ENCODE results near the gene IGLON5.

Gene IGLON5

DNA sequence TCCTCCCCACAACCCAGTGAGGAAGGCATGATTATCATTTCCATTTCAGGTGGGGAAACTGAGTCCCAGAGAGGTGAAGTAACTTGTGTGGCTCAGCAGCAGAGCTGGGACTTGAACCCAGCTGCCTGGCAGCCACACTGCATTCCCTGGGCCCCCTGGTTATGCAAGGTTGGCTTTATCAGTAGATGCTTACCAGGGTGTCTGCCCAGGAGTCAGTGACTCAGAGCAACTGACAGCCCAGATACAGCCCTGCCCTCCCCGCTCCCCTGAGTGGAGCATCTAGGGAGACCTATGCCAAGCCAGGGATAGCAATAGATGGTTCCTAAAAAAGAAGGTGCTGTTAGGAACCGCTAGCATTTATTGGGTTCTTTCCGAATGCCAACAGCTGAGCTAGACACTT, 5.9 kb downstream of the IGLON5 start:
- DNase-seq (ENCODE audit: low read depth in 3 of 3, low spot score in 1 of 3): no peak

DNA sequence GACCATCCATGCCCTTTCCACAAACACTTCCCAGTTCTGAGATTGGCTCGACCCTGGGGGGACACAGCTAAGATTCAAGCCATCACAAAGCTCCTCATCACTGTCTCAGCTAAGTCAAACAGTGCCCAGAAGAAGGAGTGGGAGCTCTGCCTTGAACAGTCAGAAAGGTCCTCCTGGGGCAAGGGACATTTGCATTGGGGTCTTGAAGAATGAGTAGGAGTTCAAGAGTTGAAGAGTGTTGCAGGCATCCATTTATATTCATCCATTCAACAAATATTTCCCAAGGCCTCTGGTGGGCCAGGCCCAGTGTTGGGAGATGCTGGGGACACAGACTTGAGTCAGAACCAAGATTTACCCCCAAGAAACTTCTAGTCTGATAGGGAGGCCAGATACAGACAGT, 6.5 kb downstream of the IGLON5 start:
- no peak for DNase-seq (ENCODE audit: low read depth in 3 of 3, low spot score in 1 of 3)

DNA sequence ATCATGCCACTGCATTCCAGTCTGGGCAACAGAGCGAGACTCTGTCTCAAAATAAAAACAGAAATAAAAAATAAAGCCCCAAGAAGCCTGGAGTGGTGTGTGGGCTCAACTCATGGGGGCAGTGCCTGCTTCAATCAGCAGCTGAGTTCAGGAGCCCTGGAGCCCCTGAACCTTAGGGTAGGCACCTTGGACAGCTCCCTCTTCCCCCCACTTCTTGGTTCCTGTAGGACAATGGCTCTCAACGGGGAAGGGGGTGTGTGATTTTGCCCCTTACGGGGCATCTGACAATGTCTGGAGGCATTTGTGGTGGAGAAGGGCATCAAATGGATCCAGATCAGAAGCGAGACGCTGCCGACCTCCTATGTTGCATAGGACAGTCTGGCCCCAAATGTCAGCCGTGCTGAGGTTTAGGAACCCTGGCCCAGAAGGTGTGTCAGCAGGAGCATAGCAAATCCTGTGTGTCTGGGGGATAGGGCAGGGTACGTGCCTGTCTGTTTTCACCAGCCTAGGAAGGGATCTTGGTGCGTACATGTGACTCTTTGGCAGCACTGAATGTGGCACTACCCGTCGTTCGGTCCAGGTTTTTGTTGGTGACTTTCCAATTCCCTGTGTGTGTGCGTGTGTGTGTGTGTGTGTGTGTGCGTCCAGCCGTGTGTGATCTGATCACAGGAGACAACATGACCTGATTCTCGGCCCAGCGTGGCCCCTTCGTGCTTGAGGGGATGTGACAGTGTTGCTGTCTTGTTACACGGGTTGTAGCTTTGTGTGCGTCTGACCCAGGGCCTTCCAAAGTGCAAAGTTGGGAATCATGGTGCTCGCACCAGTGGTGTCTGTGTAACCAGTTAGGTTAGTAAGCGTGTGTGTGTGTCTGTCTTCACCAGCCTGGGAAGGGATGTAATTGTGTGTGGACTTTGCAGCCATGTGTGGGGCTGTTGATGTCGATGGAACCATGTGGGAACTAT, 7.5 kb downstream of the IGLON5 start:
- no peak for DNase-seq (ENCODE audit: low read depth in 3 of 3, low spot score in 1 of 3)

DNA sequence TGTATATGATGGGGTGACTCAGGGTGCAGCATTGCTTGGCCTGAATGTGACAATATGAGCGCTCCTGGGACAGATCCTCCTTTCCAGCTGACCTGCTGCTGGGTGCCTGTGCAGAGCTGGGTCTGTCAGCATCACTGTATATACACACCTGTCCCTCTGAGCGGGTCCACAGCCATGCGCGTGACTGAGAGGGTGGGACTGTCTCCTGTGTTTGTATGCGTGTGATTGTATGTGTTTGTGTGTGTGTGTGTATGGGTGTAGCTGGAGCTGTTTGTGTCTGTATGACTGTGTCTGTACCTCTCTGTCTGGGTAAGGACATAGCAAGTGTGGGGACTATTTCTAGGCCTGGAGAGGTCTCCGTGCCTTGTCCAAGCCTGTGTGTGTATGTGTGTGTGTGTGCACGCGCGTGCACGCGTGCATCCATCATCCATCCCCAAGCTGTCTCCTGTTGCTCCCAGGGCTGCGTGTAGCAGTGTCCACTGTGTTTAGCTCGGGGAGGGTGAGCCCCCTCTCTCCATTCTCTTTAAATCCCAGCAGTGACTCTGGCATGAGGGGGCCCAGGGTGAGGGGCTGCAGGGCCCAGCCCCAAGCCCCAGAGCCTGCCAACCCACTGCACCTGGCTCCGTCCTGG, 8.3 kb downstream of the IGLON5 start:
- no peak for DNase-seq (ENCODE audit: low read depth in 3 of 3, low spot score in 1 of 3)

DNA sequence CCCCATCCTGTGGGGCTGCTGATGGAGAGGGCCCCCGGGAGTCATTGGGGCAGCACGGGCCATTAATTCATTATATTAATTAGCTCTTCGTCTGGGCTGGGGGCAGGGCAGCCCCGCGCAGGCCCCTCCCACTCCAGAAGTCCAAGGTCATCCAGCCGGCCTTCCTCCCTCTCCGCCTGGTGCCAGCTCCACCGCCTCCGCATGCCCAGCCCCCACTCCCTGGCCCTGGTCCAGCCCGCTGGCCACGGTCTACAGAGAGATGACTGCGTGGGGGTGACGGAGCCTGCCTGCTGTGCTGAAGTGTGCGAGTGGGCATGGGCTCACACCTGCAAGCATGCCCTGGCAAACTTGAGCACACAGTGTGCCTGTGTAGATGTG, 8.8 kb downstream of the IGLON5 start:
- no peak for DNase-seq (ENCODE audit: low read depth in 3 of 3, low spot score in 1 of 3)

DNA sequence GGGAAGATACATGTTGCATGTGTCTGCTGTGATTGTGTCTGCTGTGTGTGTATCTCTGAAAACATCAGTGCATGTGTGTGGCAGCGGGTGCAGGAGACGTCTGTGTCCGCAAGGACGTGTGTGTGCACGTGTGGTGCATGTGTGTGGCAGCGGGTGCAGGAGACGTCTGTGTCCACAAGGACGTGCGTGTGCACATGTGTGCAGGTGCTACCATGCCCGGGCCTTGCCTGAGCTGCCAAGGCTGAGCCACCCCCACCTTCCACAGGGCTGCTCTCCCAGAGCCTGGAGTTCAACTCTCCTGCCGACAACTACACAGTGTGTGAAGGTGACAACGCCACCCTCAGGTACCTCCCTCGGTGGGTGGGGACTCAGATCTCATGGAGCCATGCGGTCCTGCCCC, 10.4 kb downstream of the IGLON5 start:
- DNase-seq (ENCODE audit: low read depth in 3 of 3, low spot score in 1 of 3): no peak

DNA sequence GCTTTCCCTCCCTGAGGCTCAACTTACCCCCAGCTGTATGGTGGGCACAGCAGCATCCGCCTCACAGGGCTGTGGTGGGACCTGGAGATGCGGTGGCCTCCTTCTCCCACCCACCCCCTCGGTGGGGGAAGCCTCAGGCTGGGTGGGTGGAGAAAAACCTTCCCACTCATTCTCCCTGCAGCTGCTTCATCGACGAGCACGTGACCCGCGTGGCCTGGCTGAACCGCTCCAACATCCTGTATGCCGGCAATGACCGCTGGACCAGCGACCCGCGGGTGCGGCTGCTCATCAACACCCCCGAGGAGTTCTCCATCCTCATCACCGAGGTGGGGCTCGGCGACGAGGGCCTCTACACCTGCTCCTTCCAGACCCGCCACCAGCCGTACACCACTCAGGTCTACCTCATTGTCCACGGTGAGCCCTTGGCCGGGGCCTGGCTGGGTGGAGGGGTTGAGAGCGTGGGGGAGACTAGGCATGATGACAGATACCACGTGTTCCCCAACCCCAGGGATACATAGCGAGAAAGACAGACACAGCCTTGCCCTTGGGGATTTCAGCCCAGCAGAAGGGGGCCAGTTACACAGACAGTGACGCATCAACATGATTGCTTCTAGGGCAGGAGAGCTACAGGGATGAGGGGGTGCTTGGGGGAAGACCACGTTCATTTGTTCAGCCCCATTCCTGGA, 12.2 kb downstream of the IGLON5 start:
- no peak for DNase-seq (ENCODE audit: low read depth in 3 of 3, low spot score in 1 of 3)

DNA sequence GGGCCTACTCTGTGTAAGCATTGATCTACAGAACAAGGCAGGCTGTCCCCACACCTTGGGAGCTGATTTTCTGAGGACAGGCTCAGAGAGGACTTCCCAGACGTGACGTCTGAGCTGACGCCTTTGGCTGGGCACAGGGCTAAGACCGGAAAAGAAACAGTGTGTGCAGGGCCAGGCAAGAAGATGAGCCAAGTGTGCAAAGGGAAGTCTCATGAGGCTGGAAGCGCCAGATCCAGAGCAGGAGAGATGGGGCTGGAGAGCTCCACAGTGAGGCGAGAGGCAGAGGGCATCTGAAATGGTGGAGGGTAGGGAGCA, 12.7 kb downstream of the IGLON5 start:
- no peak for DNase-seq (ENCODE audit: low read depth in 3 of 3, low spot score in 1 of 3)

DNA sequence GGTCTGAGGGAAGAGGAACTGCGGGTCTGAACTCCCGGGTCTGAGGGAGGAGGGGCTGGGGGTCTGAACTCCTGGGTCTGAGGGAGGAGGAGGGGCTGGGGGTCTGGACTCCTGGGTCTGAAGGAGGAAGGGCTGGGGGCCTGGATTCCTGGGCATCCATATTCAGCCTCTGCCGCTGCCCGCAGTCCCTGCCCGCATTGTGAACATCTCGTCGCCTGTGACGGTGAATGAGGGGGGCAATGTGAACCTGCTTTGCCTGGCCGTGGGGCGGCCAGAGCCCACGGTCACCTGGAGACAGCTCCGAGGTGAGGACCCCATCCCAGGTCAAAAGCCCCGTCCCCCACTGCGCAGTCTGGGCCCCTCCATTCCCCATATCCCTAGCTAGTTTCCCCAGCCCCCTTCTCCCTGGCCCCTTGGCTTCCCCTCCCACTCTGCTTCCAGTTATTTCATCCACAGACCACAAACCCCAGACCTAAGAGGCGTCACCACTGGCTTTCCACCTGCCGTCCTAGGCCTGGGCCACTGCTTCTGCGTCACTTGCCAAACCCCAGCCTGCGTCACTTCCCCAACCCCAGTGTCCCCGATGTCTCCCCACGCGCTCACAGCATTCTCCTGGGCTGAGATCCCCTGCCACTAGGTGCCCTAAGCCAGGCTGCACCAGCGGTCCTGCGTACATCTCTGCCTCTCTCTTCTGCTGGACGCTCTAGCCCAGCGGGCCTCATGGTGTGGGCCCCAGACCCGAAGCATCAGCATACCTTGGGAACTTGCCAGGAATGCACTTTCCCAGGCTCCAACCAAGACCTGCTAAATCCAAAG, 13.9 kb downstream of the IGLON5 start:
- DNase-seq (ENCODE audit: low read depth in 3 of 3, low spot score in 1 of 3): no peak

DNA sequence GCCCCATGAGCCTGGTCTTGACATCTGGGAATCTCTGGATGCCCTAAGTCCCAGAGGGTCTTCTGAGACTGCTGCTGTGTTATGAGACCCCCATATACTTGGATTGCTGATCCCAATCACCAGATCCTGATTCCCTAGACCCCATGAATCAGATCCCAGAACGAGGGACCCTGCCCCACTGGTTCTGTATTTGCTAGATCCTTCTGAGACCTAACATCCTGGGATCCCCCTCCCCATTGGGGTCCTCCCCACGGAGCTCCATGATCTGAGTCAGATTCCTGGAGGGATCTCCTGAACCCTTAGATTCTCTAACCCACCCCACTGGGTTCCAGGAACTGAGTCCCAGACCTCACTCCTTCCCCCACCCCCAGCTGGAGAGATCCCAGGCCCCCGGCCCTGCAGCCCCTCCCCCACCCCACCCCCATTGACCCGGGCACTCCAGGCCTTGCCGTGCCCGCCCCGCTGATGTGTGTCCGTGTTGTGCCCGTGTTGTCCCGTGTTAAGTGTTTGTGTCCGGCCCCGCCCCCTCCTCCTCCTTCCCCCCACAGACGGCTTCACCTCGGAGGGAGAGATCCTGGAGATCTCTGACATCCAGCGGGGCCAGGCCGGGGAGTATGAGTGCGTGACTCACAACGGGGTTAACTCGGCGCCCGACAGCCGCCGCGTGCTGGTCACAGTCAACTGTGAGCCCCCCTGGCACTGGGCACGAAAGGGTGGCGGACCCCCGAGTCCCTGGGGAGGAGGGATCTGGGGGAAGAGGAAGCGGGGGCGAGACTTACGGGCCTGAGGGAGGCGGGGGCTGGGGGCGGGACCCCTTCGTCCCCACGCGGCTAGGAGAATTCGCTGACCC, 15.0 kb downstream of the IGLON5 start:
- no peak for DNase-seq (ENCODE audit: low read depth in 3 of 3, low spot score in 1 of 3)

DNA sequence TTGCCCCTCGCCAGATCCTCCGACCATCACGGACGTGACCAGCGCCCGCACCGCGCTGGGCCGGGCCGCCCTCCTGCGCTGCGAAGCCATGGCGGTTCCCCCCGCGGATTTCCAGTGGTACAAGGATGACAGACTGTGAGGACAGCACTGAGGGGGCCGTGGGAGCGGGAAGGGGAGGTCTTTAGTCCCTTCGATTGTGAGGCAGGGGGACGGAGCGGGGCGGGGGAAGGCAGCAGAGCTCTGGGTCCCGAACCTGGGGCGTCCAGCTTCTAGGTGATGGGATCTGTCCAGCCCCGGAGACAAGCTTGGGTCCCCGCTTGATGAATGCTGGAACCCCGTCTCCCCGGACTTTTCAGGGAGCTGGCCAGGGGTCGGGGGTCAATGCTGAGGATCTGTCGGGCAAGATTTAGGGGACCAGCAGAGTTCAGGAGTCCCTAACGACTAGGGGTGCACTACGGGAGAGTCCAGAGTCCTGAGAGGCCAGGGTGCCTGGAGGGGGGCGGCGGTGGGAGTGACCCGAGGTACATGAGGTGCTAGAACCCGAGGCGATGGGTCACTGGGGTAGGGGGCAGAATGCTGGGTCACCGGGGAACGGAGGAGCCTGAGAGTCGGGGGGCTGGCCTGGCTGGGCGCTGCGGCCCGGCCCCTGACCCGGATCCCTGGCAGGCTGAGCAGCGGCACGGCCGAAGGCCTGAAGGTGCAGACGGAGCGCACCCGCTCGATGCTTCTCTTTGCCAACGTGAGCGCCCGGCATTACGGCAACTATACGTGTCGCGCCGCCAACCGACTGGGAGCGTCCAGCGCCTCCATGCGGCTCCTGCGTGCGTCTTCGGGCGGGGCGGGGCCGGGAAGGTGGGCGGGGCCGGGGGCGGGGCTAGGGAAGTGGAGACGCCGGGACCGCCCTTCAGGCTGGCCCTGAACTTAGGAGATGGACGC, 15.9 kb downstream of the IGLON5 start:
- peak in 1 of 3 donors; percentile 37 for DNase-seq (ENCODE audit: low read depth in 3 of 3, low spot score in 1 of 3)

DNA sequence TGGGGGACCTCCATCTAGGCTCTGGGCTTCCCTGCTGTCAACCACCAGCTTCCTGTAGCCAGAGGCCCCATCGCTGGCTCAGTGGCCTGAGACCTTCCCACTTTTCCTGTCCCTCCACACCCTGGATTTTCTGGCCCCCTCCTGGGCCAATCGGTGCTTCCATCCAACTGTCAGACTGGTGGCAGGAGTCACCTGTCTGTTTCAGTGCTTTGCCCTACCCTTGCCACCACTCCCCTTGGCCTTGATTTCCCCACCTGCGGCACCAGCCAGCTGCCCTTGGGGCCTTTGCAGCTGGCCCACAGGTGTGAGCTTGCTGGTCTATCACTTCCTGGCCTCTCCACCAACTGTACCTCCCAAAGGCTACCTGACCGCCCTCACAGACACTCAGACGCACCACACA, 18.0 kb downstream of the IGLON5 start:
- no peak for DNase-seq (ENCODE audit: low read depth in 3 of 3, low spot score in 1 of 3)

DNA sequence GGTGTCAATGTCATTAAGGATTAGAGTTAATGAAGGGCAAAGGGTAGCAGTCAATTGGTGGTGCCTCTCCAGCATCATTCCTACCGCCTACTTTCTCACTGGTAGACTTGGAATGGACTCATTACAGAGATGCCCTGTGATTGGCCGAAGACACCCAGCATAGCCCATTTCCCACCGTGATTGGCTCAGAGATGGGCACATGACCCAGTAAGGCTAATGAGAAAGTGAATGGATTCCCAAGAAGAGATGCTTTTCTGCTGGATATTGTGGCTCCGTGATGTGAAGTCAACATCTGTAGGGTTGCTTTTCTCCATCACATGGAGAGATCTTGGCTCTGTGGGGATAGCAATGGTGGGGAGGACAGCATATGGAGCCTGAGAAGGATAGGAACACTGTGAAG, 18.9 kb downstream of the IGLON5 start:
- no peak for DNase-seq (ENCODE audit: low read depth in 3 of 3, low spot score in 1 of 3)

DNA sequence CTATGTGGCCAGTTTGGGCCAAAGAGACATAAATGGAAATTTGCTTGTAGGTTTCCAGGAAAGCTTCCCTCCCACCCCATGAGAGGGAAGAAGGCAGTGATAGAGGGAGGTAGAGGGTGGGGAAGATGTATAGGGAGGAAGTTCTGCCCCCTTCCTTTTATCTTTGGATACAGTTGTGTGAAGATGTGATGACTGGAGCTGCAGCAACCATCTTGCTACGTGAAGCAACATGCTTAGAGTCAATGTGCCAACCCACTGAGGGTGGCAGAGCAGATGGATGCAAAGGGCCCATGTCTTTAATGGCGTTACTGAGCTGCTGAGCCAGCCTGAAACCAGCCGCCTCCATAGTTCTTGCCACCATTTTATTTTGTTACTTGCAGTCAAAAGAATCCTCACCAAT, 19.7 kb downstream of the IGLON5 start:
- DNase-seq (ENCODE audit: low read depth in 3 of 3, low spot score in 1 of 3): no peak

DNA sequence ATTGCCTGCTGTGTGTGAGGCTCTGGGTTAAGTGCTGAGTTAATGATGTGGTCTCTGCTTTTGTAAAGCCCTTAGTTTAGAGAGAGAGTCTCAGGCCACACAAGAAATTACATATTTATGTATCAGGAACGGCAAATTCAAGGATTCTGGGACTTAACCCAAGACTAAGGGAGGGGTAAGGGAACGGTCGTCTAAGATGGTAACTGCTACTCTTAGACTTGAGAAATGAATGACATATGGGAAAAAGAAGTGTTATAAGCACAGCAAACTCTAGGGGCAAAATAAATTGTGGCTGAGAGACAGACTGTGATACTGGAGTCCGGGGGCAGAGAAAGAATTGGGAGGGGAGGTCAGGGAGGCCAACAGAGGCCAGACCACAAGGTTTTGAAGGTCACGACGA, 20.3 kb downstream of the IGLON5 start:
- no peak for DNase-seq (ENCODE audit: low read depth in 3 of 3, low spot score in 1 of 3)

DNA sequence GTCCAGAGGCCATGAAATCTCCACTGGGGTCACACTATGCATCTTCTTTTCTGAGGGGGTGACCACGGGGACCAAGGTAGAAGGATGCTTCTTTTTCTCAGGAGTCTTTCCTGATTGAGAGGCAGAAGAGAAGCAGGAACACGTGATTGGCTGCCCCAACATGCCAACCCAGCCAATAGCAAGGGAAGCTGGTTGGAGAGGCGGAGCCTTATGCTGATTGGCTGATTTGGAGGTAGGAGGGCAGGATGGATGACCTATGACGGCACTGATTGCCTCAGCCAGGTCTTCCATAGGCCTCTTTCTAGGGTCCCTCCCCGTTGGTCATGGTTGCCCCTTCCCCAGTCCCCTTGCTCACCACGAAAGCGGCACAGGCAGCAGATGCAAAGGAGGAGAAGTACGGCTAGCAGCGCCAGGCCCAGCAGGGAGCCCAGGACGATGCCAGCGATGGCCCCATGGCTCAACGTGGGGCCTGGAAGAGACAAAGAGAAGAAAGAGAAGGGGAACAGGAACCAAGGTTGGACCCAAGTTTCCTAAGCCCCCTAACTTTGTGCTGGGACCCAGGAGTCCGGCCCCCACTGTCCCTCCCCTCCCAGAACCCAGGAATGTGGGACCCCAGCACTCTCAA, 22.5 kb downstream of the IGLON5 start:
- DNase-seq (ENCODE audit: low read depth in 3 of 3, low spot score in 1 of 3): no peak

DNA sequence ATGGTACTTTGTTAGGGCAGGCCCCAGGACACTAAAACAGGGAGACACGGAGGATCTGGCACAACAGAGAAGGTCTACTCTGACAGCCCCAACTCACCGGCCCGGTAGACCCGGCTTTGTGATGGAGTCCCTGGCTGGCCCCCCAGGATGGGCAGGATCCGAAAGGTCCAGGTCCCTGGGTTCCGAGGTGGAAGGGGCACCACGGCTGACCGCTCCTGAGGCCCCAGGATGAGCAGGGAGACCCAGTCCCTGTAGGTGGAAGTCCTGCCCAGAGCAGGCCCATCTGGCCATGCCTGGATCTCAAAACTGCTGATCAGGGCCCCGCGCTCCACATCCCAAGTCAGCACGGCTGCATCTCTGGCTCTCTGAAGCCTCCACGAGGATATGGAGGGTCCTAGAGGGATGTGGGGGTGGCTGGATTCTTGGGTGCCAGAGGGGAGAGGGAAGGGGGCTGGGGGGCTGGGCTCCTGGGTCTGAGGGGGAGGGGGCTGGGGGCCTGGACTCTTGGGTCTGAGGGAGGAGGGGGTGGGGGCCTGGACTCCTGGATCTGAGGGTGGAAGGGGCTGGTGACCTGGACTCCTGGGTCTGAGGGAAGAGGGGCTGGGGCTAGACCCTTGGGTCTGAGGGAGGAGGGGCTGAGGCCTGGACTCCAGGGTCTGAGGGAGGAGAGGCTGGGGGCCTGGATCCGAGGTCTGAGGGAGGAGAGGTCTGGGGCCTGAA, 25.9 kb downstream of the IGLON5 start:
- DNase-seq (ENCODE audit: low read depth in 3 of 3, low spot score in 1 of 3): no peak

DNA sequence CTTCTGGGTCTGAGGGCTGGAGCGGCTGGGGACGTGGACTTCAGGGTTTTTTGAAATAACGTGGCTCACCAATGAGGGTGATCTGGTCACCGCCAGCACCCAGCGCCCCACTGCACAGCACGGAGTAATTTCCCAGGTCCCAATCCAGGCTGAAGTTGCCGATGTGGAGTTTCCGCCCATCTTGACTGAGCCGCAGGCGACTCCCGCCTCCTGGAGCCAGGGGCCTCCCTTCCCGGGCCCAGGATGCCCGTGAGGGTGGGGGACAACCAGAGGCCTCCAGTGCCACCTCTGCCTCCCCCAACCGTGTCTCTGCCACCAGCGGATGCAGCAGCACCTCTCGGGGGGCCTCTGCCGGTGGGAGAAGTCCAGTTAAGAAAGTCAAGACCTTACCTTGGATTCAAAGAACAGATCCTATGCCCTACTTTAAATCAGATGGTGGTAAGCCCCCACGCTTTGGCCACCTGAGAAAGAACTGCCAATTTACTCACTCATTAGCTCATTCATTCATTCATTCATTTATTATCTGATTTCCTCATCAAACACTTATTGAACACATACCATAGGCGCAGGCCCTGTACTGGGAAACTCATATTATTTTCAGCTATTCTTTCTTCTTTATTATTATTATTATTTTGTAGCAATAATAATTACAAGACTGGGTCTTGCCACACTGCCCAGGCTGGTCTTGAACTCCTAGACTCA, 26.6 kb downstream of the IGLON5 start:
- DNase-seq (ENCODE audit: low read depth in 3 of 3, low spot score in 1 of 3): no peak

Measured in stimulated activated CD4-positive, alpha-beta T cell treated with anti-CD3 and anti-CD28 coated beads, TNF-alpha, amount 100 ng/mL, for 1 hour (primary cell).